ENCODE results near the gene GRID1.

GRID1 gene

GRCh38 chr10:86107131-86107530 is 259.5 kb downstream of the GRID1 start:
- DNase-seq, result no peak

DNA sequence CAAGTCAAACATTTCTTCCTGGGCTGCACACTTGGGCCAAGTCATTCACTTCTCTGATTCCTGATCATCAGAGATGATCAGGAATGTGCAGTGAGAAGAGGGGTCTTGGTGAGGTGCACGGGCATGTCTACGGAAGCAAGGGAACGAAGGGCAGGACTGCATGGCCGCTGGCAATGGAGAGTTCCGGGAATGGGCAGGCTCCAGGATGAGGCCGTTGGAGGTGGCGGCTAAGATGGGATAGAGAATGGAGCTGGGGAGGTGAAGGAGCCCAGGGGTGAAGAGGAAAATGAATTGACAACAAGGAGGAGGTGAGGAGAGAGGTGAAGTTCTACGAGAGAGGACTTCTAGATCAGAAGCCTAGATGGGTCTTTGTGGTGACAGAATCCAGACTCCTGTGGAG is 260.0 kb downstream of the GRID1 start:
- no peak for TF ChIP-seq CTCF (IDR thresholded peaks at IDR 0.05)
- no peak for DNase-seq
- Mint-ChIP-seq H3K4me1 (peaks cover 11% of the 10 kb centered on the region), H3K9me3 (peaks cover 5% of the 10 kb centered on the region), H3K27me3 (ENCODE audit: low read depth, poor library complexity) (peaks cover 25% of the 10 kb centered on the region), H3K36me3 (ENCODE audit: low read depth) (no peaks in the 10 kb centered on the region), H3K4me3 (no peak overlapping the region), H3K27ac (no peak overlapping the region)

More at GRCh38 chr10:86107131-86107530, 259.5 kb downstream of the GRID1 start:
- Mint-ChIP-seq H3K4me1 (peaks cover 11% of the 10 kb centered on the region), H3K36me3 (ENCODE audit: low read depth) (no peaks in the 10 kb centered on the region), H3K9me3 (peaks cover under 1% of the 10 kb centered on the region), H3K27ac (no peak overlapping the region), H3K4me3 (no peak overlapping the region), H3K27me3 (ENCODE audit: low read depth, poor library complexity) (peaks cover 22% of the 10 kb centered on the region)
- TF ChIP-seq CTCF (IDR thresholded peaks at IDR 0.05), result no peak

DNA sequence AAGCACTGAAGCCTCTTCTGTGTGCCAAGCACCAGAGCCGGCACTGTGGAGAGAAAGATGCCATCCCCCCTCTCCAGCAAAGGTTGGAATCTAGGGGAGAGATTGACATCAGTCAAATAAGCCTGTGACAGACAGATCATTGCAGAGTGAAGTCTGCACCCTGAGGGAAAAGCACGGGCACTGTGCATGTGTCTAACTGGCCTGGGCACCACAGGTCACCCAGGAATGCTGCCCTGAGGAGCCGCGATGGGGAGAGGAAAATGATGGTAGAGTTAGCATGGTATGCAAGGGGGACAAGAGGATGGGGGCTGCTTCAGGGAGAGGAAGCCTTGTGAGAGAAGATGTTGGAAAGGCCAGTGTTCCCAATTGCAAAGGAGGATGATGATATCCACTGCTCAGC is 261.0 kb downstream of the GRID1 start:
- Mint-ChIP-seq H3K4me3 (no peak overlapping the region), H3K27ac (no peak overlapping the region), H3K27me3 (ENCODE audit: low read depth, poor library complexity) (peaks cover 25% of the 10 kb centered on the region), H3K9me3 (peaks cover 5% of the 10 kb centered on the region), H3K36me3 (ENCODE audit: low read depth) (no peaks in the 10 kb centered on the region), H3K4me1 (peaks cover 11% of the 10 kb centered on the region)
- no peak for TF ChIP-seq CTCF (IDR thresholded peaks at IDR 0.05)
- no peak for DNase-seq

- TF ChIP-seq CTCF (IDR thresholded peaks at IDR 0.05), result no peak
- Mint-ChIP-seq H3K27me3 (ENCODE audit: low read depth, poor library complexity) (peaks cover 25% of the 10 kb centered on the region), H3K4me1 (peaks cover 11% of the 10 kb centered on the region), H3K27ac (no peak overlapping the region), H3K9me3 (peaks cover 5% of the 10 kb centered on the region), H3K4me3 (no peak overlapping the region), H3K36me3 (ENCODE audit: low read depth) (no peaks in the 10 kb centered on the region)
- no peak for DNase-seq
Observed at GRCh38 chr10:86105181-86105580, 261.4 kb downstream of the GRID1 start.

GRCh38 chr10:86104611-86105145 is 261.9 kb downstream of the GRID1 start:
- no peak for TF ChIP-seq CTCF (IDR thresholded peaks at IDR 0.05)
- no peak overlapping the region for H3K27ac Mint-ChIP-seq
- peaks cover 25% of the 10 kb centered on the region for H3K27me3 Mint-ChIP-seq (ENCODE audit: low read depth, poor library complexity)
- H3K4me1 Mint-ChIP-seq, result peaks cover 15% of the 10 kb centered on the region
- H3K9me3 Mint-ChIP-seq, result peaks cover 5% of the 10 kb centered on the region
- no peaks in the 10 kb centered on the region for H3K36me3 Mint-ChIP-seq (ENCODE audit: low read depth)
- DNase-seq, result peak; percentile 27
- no peak overlapping the region for H3K4me3 Mint-ChIP-seq

DNA sequence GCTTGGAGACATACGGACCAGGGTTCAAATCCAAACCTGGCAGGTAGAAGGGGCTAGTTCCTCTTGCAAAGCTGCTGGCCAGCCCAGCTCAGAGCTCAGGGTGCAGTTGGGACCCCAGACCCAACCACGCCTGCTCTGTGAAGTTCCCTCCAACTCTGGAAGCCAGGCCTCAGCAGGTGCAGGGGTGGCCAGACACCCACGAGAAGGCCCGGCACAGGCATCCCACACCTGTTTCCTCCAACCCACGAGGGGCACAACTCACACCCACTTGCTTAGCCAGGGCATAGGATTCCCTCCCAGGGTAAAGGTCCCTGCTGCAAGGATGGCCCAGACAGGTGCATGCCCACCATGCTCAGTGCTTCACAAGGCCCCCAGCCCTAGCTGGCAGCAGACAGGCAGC is 262.4 kb downstream of the GRID1 start:
- Mint-ChIP-seq H3K27me3 (ENCODE audit: low read depth, poor library complexity) (peaks cover 25% of the 10 kb centered on the region), H3K27ac (no peak overlapping the region), H3K4me1 (peaks cover 19% of the 10 kb centered on the region), H3K9me3 (peaks cover 5% of the 10 kb centered on the region), H3K36me3 (ENCODE audit: low read depth) (no peaks in the 10 kb centered on the region), H3K4me3 (no peak overlapping the region)
- DNase-seq, result no peak
- no peak for TF ChIP-seq CTCF (IDR thresholded peaks at IDR 0.05)

Measured in nephron progenitor cell (in vitro differentiated cells).